K562 (cell line): ENCODE data around the gene NAA38.

Experiments used
- CHD1 ChIP-seq: fragments of 200-600 bp; sonication (generic); IDR thresholded peaks from one replicate; pipeline ENCODE4 v1.6.1; 2012; ENCODE audit warnings: mild to moderate bottlenecking, moderate library complexity, low read length, inconsistent platforms
- PKNOX1 ChIP-seq: fragments of 450-650 bp; IDR thresholded peaks from 2 replicates; pipeline ENCODE4 v1.6.1; 2016
- TF ChIP-seq, protein P1 (sequence below): fragments of 450-650 bp; IDR thresholded peaks from 2 replicates; pipeline ENCODE4 v1.6.1; 2016; ENCODE audit warnings: antibody characterized with exemption

- TF ChIP-seq PKNOX1 (no peak), CHD1 (no peak)
- TF ChIP-seq, protein P1, sequence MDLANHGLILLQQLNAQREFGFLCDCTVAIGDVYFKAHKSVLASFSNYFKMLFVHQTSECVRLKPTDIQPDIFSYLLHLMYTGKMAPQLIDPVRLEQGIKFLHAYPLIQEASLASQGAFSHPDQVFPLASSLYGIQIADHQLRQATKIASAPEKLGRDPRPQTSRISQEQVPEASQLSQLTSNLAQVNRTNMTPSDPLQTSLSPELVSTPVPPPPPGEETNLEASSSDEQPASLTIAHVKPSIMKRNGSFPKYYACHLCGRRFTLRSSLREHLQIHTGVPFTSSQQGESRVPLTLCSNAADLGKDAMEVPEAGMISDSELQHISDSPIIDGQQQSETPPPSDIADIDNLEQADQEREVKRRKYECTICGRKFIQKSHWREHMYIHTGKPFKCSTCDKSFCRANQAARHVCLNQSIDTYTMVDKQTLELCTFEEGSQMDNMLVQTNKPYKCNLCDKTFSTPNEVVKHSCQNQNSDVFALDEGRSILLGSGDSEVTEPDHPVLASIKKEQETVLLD: no peak
Observed at GRCh38 chr17:7884581-7885366, 27.4 kb upstream of the NAA38 start.
